NOMO-1 treated with DMSO at 0.1 percent for 48 hours (cell line): ENCODE measurements around the gene MYLK2.
A peak's percentile ranks its signal among the peaks of the same experiment; 100 is the strongest.

Experiments
- DNase-seq: peaks from one replicate; lab custom pipeline; 2025; ENCODE audit not compliant: unreplicated experiment; lab: John Stamatoyannopoulos, UW

Gene MYLK2

GRCh38 chr20:31851240-31851955, 32.2 kb downstream of the MYLK2 start:
- no peak for DNase-seq

GRCh38 chr20:31853481-31853880, 34.3 kb downstream of the MYLK2 start:
- DNase-seq = no peak

- peak; percentile 23 for DNase-seq
Measured at GRCh38 chr20:31856516-31856915, 37.4 kb downstream of the MYLK2 start.

GRCh38 chr20:31857861-31858759, 39.0 kb downstream of the MYLK2 start:
- no peak for DNase-seq

GRCh38 chr20:31858760-31859083, 39.6 kb downstream of the MYLK2 start:
- DNase-seq = no peak

- no peak for DNase-seq
Measured at GRCh38 chr20:31859266-31859997, 40.3 kb downstream of the MYLK2 start.

GRCh38 chr20:31859998-31860380, 40.8 kb downstream of the MYLK2 start:
- DNase-seq = no peak

- no peak for DNase-seq
Measured at GRCh38 chr20:31860390-31861134, 41.4 kb downstream of the MYLK2 start.

GRCh38 chr20:31861135-31861384, 41.9 kb downstream of the MYLK2 start:
- no peak for DNase-seq

- DNase-seq = peak; percentile 69
Measured at GRCh38 chr20:31861385-31862156, 42.4 kb downstream of the MYLK2 start.

GRCh38 chr20:31862157-31862470, 43.0 kb downstream of the MYLK2 start:
- no peak for DNase-seq

- no peak for DNase-seq
Measured at GRCh38 chr20:31862506-31862905, 43.4 kb downstream of the MYLK2 start.

- DNase-seq = no peak
Measured at GRCh38 chr20:31863296-31864085, 44.3 kb downstream of the MYLK2 start.

GRCh38 chr20:31864521-31865400, 45.6 kb downstream of the MYLK2 start:
- no peak for DNase-seq

GRCh38 chr20:31866221-31866620, 47.1 kb downstream of the MYLK2 start:
- DNase-seq = no peak

GRCh38 chr20:31868853-31869672, 49.9 kb downstream of the MYLK2 start:
- DNase-seq = no peak

- no peak for DNase-seq
Measured at GRCh38 chr20:31869673-31869941, 50.5 kb downstream of the MYLK2 start.

- DNase-seq = no peak
Measured at GRCh38 chr20:31869942-31870725, 51.0 kb downstream of the MYLK2 start, which contains the start of the genes DUSP15 and TTLL9. Gene DUSP15, minus strand, starts transcription at chr20:31870527. Its CDS starts 190 bp downstream, at chr20:31870337. Gene TTLL9, plus strand, starts transcription at chr20:31870634. Its CDS starts 493 bp downstream, at chr20:31871127.
